Measurements from ENCODE around the gene LONP2.

The LONP2 gene

DNA sequence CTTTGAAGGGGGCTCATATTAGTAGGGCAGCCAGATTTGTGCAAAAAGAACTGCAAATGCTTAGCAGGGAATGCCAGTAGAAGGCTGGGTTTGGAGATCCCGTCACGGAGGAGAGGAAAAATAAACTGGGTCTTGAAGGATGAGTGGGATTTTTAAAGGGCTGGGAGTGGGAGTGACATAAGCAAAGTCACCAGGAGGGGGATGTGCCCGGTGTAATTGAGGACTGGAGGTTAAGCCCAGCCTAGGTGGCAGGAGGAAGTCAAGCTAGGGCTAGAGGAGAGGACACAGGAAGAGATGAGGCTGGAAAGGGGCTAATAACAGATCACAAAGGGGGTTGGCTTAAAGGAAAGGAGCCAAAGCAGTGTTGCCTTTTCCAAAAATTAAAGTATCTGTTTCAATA, 23.2 kb upstream of the LONP2 start:
- in situ Hi-C loops (cut with HindIII; ENCODE audit: low sequenced_read_pairs) = no loop called here

DNA sequence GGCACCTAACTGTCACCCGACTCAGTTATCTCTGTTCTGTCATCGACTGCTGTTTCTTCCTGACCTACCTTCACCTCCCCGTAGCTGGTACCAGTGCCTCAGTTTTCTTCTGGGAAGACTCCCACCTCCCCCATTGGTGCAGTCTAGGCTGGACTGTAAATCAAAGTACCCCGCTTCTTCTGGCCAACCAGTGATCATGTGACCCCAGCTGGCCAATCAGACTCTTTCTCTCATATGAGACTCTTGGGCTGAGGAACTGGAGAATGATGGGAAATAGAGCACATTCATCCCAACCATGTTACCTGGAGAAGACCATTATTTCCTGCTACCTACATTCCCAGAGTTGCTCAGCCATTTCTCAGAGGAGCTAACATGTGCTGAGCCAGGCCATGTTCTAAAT, 20.6 kb upstream of the LONP2 start:
- H3K4me3 ChIP-seq (ENCODE audit: low read depth, low read length) = no peak overlapping the region
- TF ChIP-seq, protein P1, sequence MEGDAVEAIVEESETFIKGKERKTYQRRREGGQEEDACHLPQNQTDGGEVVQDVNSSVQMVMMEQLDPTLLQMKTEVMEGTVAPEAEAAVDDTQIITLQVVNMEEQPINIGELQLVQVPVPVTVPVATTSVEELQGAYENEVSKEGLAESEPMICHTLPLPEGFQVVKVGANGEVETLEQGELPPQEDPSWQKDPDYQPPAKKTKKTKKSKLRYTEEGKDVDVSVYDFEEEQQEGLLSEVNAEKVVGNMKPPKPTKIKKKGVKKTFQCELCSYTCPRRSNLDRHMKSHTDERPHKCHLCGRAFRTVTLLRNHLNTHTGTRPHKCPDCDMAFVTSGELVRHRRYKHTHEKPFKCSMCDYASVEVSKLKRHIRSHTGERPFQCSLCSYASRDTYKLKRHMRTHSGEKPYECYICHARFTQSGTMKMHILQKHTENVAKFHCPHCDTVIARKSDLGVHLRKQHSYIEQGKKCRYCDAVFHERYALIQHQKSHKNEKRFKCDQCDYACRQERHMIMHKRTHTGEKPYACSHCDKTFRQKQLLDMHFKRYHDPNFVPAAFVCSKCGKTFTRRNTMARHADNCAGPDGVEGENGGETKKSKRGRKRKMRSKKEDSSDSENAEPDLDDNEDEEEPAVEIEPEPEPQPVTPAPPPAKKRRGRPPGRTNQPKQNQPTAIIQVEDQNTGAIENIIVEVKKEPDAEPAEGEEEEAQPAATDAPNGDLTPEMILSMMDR (IDR thresholded peaks at IDR 0.05; ENCODE audit: low read depth, low read length, missing control alignments) = no peak
- in situ Hi-C loops (cut with HindIII; ENCODE audit: low sequenced_read_pairs) = no loop called here
- DNase-seq (ENCODE audit: low read depth) = no peak

More for the DNA sequence above, 23.2 kb upstream of the LONP2 start:
- no peak for DNase-seq (ENCODE audit: low read depth)
- H3K4me3 ChIP-seq (ENCODE audit: low read depth, low read length) = no peak overlapping the region
- TF ChIP-seq, protein P1 (IDR thresholded peaks at IDR 0.05; ENCODE audit: low read depth, low read length, missing control alignments) = no peak

DNA sequence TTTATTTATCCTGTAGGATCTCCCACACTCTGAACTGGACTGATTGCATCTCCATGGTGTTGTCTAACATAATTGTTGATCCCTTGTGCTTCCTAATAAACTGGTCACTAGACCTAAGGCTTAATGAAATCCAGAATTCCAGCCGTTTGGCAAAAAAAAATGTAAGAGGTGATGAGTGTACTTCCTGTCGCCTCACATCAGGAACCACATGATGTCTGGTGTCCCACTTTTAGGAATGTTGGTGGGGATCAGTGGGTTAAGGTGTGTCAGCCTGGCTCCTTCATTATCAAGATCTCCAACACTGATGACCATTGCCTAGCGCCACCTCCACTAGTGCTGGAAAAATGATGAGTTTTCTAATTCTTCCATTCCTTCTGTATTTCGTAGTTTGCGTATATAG, 18.6 kb upstream of the LONP2 start:
- no peak overlapping the region for H3K4me3 ChIP-seq (ENCODE audit: low read depth, low read length)
- TF ChIP-seq, protein P1 (IDR thresholded peaks at IDR 0.05; ENCODE audit: low read depth, low read length, missing control alignments) = no peak
- no peak for DNase-seq (ENCODE audit: low read depth)
- in situ Hi-C loops (cut with HindIII; ENCODE audit: low sequenced_read_pairs) = no loop called here

DNA sequence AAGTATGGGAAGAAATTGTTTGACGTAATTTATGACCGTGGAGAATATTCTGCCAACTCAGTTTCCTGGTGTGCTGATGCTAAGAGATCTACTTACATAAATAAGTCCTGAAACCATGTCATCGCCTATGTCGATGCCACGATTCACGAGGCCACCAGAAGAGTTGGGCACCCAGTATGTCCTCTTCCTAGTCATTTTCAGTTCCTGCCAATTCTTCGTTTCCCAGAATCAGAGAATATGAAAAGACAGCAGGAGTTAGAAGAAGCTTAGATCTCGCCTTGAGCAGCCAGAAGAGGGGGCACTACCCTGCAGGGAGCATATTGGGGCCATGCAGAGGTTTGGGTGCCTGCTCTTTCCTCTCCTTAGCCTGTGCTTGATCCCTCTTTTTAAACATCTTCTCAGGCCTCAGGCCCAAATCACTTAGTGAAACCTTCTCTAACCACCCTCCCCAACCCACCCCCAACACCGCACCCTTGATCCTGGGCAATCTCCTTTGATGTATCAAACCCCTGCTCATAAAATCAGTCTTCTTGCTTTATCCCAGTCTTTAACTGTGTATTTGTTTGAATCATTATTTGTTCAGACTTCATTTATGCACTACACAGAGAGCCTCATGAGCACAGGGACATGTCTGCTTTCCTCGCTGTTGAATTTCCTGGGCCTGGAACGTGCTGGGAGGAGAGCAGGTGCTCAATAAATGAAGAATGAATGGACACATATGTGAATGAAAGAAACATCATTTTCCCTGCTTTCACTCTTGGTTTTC, 12.2 kb upstream of the LONP2 start:
- DNase-seq (ENCODE audit: low read depth) = peak; percentile 4
- no peak overlapping the region for H3K4me3 ChIP-seq (ENCODE audit: low read depth, low read length)
- in situ Hi-C loops (cut with HindIII; ENCODE audit: low sequenced_read_pairs) = no loop called here
- TF ChIP-seq, protein P1 (IDR thresholded peaks at IDR 0.05; ENCODE audit: low read depth, low read length, missing control alignments) = peak; percentile 64

DNA sequence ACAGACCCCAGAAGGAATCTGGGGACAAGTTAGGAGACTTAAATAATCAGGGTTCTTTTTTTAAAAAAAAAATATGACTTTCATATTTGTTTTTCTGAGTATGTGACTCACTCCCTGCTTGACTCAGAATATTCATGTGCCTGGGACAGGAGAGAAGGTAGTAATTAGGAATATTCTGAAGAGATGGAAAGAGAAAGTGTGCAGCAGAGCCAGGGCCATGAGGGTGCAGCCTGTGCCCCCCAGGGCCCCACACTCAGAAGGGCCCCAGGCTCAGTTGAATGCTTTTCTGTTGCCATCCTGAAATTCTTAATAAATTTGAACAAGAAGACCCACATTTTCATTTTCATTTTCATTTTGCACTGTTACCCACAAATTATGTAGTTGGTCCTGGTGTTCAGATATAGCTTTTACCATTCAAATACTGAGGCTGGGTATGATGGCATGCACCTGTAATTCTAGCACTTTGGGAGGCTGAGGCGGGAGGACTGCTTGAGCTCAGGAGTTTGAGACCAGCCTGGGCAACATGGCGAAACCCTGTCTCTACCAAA, 11.5 kb upstream of the LONP2 start:
- TF ChIP-seq, protein P1 (IDR thresholded peaks at IDR 0.05; ENCODE audit: low read depth, low read length, missing control alignments) = no peak
- in situ Hi-C loops (cut with HindIII; ENCODE audit: low sequenced_read_pairs) = no loop called here
- no peak for DNase-seq (ENCODE audit: low read depth)
- no peak overlapping the region for H3K4me3 ChIP-seq (ENCODE audit: low read depth, low read length)

DNA sequence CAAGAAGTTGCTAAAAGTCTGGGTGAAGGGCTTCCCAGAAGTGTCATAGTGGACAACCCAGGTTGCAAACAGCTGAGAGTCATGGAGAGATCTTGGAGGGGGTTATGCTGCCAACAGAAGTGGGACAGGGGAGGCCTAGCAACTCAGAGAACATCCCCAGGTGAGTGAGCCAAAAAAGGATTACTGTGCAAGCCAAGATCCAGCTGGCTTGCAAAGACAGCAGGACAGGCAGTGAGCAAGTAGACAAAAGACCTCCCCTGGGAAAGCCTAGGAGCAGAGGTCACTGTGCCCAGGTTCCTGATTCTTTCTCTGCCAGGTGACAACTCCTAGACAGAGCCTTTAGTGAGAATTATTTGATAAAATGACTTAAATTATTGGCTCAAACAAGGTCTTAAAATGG, 9.5 kb upstream of the LONP2 start:
- H3K4me3 ChIP-seq (ENCODE audit: low read depth, low read length) = no peak overlapping the region
- in situ Hi-C loops (cut with HindIII; ENCODE audit: low sequenced_read_pairs) = no loop called here
- no peak for DNase-seq (ENCODE audit: low read depth)
- TF ChIP-seq, protein P1 (IDR thresholded peaks at IDR 0.05; ENCODE audit: low read depth, low read length, missing control alignments) = no peak

Measured in astrocyte of the cerebellum (primary cell).